WTC11 (cell line): ENCODE results near the gene KCNMB4. TPM values are rescaled to one million over a fixed set of nuclear protein-coding genes. Genes with fewer than 3 reads are reported as not detected.

Source experiments
- ATAC-seq: fragments of 200-7000 bp; cut with Tn5 transposase; 2 replicates; pipeline ENCODE4 v1.10.0; 2021; ENCODE audit warnings: mild to moderate bottlenecking, moderate library complexity
- CTCF ChIA-PET: fragments of 300-600 bp; sonication (Branson Sonifier 250); formaldehyde crosslinking; loops from one replicate; lab custom pipeline; 2021; ENCODE audit warnings: antibody characterized with exemption; lab: Charles Lee
- POLR2A ChIA-PET: fragments of 350-600 bp; sonication (Branson Sonifier 250); formaldehyde crosslinking; loops from one replicate; lab custom pipeline; 2021; ENCODE audit warnings: antibody characterized with exemption; lab: Charles Lee
- DNase-seq: peaks from one replicate; pipeline ENCODE4 v3.0.0; 2021; ENCODE audit warnings: low spot score
- H3K27ac Mint-ChIP-seq: 2 replicates; pipeline ENCODE4 v1.8.0; 2021; ENCODE audit warnings: mixed read lengths
- H3K27me3 Mint-ChIP-seq: 2 replicates; pipeline ENCODE4 v1.8.0; 2021; ENCODE audit warnings: low read depth, mild to moderate bottlenecking, moderate library complexity, mixed read lengths
- H3K36me3 Mint-ChIP-seq: 2 replicates; pipeline ENCODE4 v1.8.0; 2021; ENCODE audit warnings: mixed read lengths
- H3K4me1 Mint-ChIP-seq: 2 replicates; pipeline ENCODE4 v1.8.0; 2022; ENCODE audit warnings: mixed read lengths
- H3K4me3 Mint-ChIP-seq: 2 replicates; pipeline ENCODE4 v1.8.0; 2021; ENCODE audit warnings: mild to moderate bottlenecking, moderate library complexity, mixed read lengths
- H3K9me3 Mint-ChIP-seq: 2 replicates; pipeline ENCODE4 v1.8.0; 2021; ENCODE audit warnings: mixed read lengths
- AFF4 ChIP-seq: sonication (generic); formaldehyde crosslinking; IDR thresholded peaks from 2 replicates; pipeline ENCODE4 v1.8.1; 2023; ENCODE audit warnings: mild to moderate bottlenecking, missing genetic modification reagents, borderline replicate concordance
- ATF1 ChIP-seq: sonication (generic); formaldehyde crosslinking; IDR thresholded peaks from 2 replicates; pipeline ENCODE4 v1.8.1; 2023; ENCODE audit warnings: mild to moderate bottlenecking, moderate library complexity, missing genetic modification reagents
- ERG ChIP-seq: fragments of 250-450 bp; sonication (Bioruptor Pico); IDR thresholded peaks from 2 replicates; pipeline ENCODE4 v1.8.0; 2021; ENCODE audit warnings: mild to moderate bottlenecking
- ETV6 ChIP-seq: sonication (generic); formaldehyde crosslinking; IDR thresholded peaks from 2 replicates; pipeline ENCODE4 v1.8.1; 2022; ENCODE audit warnings: mild to moderate bottlenecking, missing genetic modification reagents
- GRHL2 ChIP-seq: fragments of 250-450 bp; sonication (Bioruptor Pico); IDR thresholded peaks from 2 replicates; pipeline ENCODE4 v1.8.0; 2022; ENCODE audit warnings: mild to moderate bottlenecking, moderate library complexity; ENCODE audit not compliant: insufficient replicate concordance, severe bottlenecking
- IRF1 ChIP-seq: sonication (generic); formaldehyde crosslinking; IDR thresholded peaks from 2 replicates; pipeline ENCODE4 v1.8.0; 2023; ENCODE audit warnings: missing genetic modification reagents
- IRF2 ChIP-seq: sonication (generic); formaldehyde crosslinking; IDR thresholded peaks from 2 replicates; pipeline ENCODE4 v1.8.0; 2022; ENCODE audit warnings: low read depth, missing genetic modification reagents, borderline replicate concordance
- JUN ChIP-seq: sonication (generic); formaldehyde crosslinking; IDR thresholded peaks from 2 replicates; pipeline ENCODE4 v1.8.0; 2023; ENCODE audit warnings: mild to moderate bottlenecking, missing genetic modification reagents
- NR1H2 ChIP-seq: sonication (generic); formaldehyde crosslinking; IDR thresholded peaks from 2 replicates; pipeline ENCODE4 v1.9.0; 2021; ENCODE audit warnings: mild to moderate bottlenecking, moderate library complexity, missing genetic modification reagents
- RORB ChIP-seq: fragments of 250-450 bp; sonication (Bioruptor Pico); IDR thresholded peaks from 2 replicates; pipeline ENCODE4 v1.9.0; 2021; ENCODE audit warnings: mild to moderate bottlenecking
- SMAD4 ChIP-seq: sonication (generic); formaldehyde crosslinking; IDR thresholded peaks from 2 replicates; pipeline ENCODE4 v1.8.0; 2022; ENCODE audit warnings: mild to moderate bottlenecking, missing genetic modification reagents
- SOX15 ChIP-seq: fragments of 250-450 bp; sonication (Bioruptor Pico); IDR thresholded peaks from 2 replicates; pipeline ENCODE4 v1.9.0; 2021; ENCODE audit warnings: mild to moderate bottlenecking
- SP1 ChIP-seq: sonication (generic); formaldehyde crosslinking; conservative IDR thresholded peaks from 2 replicates; pipeline ENCODE4 v1.8.1; 2022; ENCODE audit warnings: missing genetic modification reagents
- ZMAT4 ChIP-seq: fragments of 250-450 bp; sonication (Bioruptor Pico); IDR thresholded peaks from 2 replicates; pipeline ENCODE4 v1.9.0; 2021; ENCODE audit warnings: mild to moderate bottlenecking
- ZNF138 ChIP-seq: sonication (generic); formaldehyde crosslinking; conservative IDR thresholded peaks from 2 replicates; pipeline ENCODE4 v1.8.1; 2022; ENCODE audit warnings: mild to moderate bottlenecking, moderate library complexity, missing genetic modification reagents
- ZNF317 ChIP-seq: sonication (generic); formaldehyde crosslinking; IDR thresholded peaks from 2 replicates; pipeline ENCODE4 v1.8.1; 2023; ENCODE audit warnings: low read depth, mild to moderate bottlenecking, moderate library complexity, missing genetic modification reagents, borderline replicate concordance
- ZNF512 ChIP-seq: sonication (generic); formaldehyde crosslinking; IDR thresholded peaks from 2 replicates; pipeline ENCODE4 v1.8.1; 2022; ENCODE audit warnings: missing genetic modification reagents, borderline replicate concordance
- ZSCAN18 ChIP-seq: fragments of 250-450 bp; sonication (Bioruptor Pico); IDR thresholded peaks from 2 replicates; pipeline ENCODE4 v2.1.2; 2022; ENCODE audit warnings: mild to moderate bottlenecking, moderate library complexity
- total RNA-seq: library from RNA; stranded (reverse); gene quantifications from 3 replicates; pipeline ENCODE4 v1.2.3, GENCODE V29; 2021

The KCNMB4 gene
- total RNA-seq, 1 experiment from 2014 or later: 23.3 TPM

GRCh38 chr12:70408004-70408790 lies 42.1 kb downstream of the KCNMB4 start:
- no peak for TF ChIP-seq ATF1 (CRISPR knock-in tag)
- ATAC-seq (no peak), DNase-seq (no peak)
- Mint-ChIP-seq H3K4me3 (no peak overlapping the region), H3K27ac (no peak overlapping the region), H3K4me1 (no peaks in the 10 kb centered on the region), H3K9me3 (peaks cover 9% of the 10 kb centered on the region), H3K27me3 (no peaks in the 10 kb centered on the region), H3K36me3 (peaks cover 56% of the 10 kb centered on the region)
- CTCF ChIA-PET: interaction anchor here (0.6 kb wide), 1 partner anchor 744 kb away, joined by 3 read pairs; no protein-coding TSS in a partner anchor
- POLR2A ChIA-PET: no interaction called here

- Mint-ChIP-seq H3K9me3 (peaks cover 10% of the 10 kb centered on the region), H3K4me3 (no peak overlapping the region), H3K4me1 (no peaks in the 10 kb centered on the region), H3K36me3 (peaks cover 23% of the 10 kb centered on the region), H3K27ac (0 out of 2 replicates have a peak overlapping the region, but pooled peaks have one; percentile 9), H3K27me3 (no peaks in the 10 kb centered on the region)
- no peak for DNase-seq
- POLR2A ChIA-PET: interaction anchor here (1.0 kb wide), 1 partner anchor 125 kb away, joined by 3 read pairs; no protein-coding TSS in a partner anchor
- TF ChIP-seq ZSCAN18: no peak
- no peak for TF ChIP-seq ETV6 (CRISPR knock-in tag)
- TF ChIP-seq ZNF138 (CRISPR knock-in tag): no peak
- TF ChIP-seq ZNF317 (CRISPR knock-in tag): no peak
- no peak for TF ChIP-seq ZNF512 (CRISPR knock-in tag)
- TF ChIP-seq AFF4 (CRISPR knock-in tag): no peak
- no peak for TF ChIP-seq ERG (CRISPR knock-in tag)
- TF ChIP-seq NR1H2 (CRISPR knock-in tag): no peak
- no peak for TF ChIP-seq GRHL2 (CRISPR knock-in tag)
- no peak for TF ChIP-seq JUN (CRISPR knock-in tag)
- CTCF ChIA-PET: no interaction called here
- no peak for ATAC-seq
These were observed 49.9 kb downstream of the KCNMB4 start for GRCh38 chr12:70415987-70416386.

GRCh38 chr12:70417121-70417520 lies 51.0 kb downstream of the KCNMB4 start:
- no peaks in the 10 kb centered on the region for H3K4me1 Mint-ChIP-seq
- H3K27me3 Mint-ChIP-seq: no peaks in the 10 kb centered on the region
- CTCF ChIA-PET: no interaction called here
- peaks cover 28% of the 10 kb centered on the region for H3K36me3 Mint-ChIP-seq
- no peak overlapping the region for H3K4me3 Mint-ChIP-seq
- H3K27ac Mint-ChIP-seq: peak overlapping the region; percentile 16; the same call in 1 of the 2 replicates
- ATAC-seq: no peak
- peaks cover 10% of the 10 kb centered on the region for H3K9me3 Mint-ChIP-seq
- TF ChIP-seq IRF1 (CRISPR knock-in tag) (no peak), RORB (no peak), IRF2 (CRISPR knock-in tag) (no peak), ATF1 (CRISPR knock-in tag) (no peak), SMAD4 (CRISPR knock-in tag) (no peak), ZMAT4 (CRISPR knock-in tag) (no peak), SP1 (CRISPR knock-in tag) (no peak), SOX15 (no peak)
- TF ChIP-seq, all 79 proteins: peak for 0
- POLR2A ChIA-PET: no interaction called here
- DNase-seq: no peak
